Lower leg skin (tissue), 3 donors: Measurements from ENCODE around the gene SLC13A3.

ENCODE experiments used
- CTCF ChIP-seq, 3 donors: fragments of 450-650 bp; IDR thresholded peaks; one replicate each; pipeline ENCODE4 v1.5.1; 2016; ENCODE audit warnings: antibody characterized with exemption in 3 of 3, mild to moderate bottlenecking in 3 of 3, moderate library complexity in 2 of 3
- POLR2A ChIP-seq, 2 donors: fragments of 450-650 bp; IDR thresholded peaks; one replicate each; pipeline ENCODE4 v1.6.1; 2016 to 2017; ENCODE audit warnings: antibody characterized with exemption in 2 of 2, mild to moderate bottlenecking in 1 of 2, moderate library complexity in 1 of 2

GRCh38 chr20:46673394-46674252, 22.4 kb upstream of the SLC13A3 start:
- TF ChIP-seq CTCF (IDR thresholded peaks at IDR 0.05) (no peak), POLR2A (IDR thresholded peaks at IDR 0.05) (no peak)
